GM19043 (cell line): ENCODE measurements around the gene CTSD.
A peak's percentile ranks its signal among the peaks of the same experiment; 100 is the strongest.
"Not testable (repeated sequence)": the region's sequence is repeated elsewhere in the genome, so short reads cannot be mapped to it uniquely, and the experiment has no call there.

ENCODE experiments used
- ATAC-seq: cut with Tn5 transposase; IDR thresholded peaks from one replicate; pipeline ENCODE4 v1.9.1; 2021; ENCODE audit warnings: low read depth; ENCODE audit not compliant: unreplicated experiment

CTSD gene

DNA sequence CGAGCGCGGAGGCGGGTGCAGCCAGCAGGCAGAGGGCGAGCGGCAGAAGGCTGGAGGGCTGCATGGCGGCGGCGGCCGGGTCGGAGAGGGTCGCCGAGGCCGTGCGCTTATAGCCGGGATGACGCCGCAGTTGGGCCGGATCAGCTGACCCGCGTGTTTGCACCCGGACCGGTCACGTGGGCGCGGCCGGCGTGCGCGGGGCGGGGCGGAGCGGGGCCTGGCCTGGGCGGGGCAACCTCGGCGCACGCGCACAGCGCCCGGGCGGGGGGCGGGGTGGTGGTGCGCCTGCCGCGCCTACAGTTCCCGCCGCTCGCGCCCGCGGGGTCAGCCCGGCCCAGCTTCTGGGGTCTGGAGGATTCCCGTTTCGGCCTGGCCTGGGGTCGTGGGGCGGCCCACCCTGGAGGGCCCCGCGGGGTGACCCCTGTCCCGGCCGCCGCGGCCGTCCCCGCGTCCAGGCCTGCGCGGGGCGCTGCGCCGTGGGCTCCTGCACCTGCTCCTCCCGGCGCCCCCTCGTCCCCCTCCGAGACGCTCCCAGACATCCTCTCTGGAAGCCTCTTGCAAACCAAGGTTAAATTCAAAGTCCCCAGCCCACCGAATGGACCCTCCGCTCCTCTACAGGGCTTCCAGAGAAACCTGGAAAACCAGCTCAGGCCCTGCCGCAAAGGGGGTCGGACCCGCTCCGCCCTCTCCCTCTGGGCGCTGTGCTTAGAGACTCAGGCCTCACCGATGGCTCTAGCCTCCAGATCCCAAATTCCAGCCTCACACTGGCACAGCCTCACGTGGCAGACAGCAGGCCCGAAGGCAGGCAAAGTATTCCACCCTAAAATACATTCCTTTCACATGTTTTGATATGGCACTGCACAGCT, at the start of gene CTSD:
CTSD (minus strand) TSS at position 132 of the 866 bp plus-strand sequence; CDS start at position 64, 68 bp downstream.
- ATAC-seq, result peak; percentile 64

DNA sequence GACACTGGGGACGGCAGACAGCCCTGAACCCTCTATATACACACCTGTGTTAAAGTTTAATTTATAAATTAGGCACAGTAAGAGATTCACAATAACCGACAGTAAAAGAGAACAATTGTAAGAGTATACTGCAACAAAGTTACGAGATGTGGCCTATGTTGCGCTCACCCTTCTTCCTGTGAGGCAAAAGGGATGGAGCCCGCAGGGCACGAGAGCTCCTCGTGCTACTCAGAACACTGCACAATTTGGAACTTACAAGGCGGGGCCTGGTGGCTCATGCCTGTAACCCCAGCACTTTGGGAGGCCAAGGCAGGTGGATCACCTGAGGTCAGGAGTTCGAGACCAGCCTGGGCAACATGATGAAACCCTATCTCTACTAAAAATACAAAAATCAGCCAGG, 49.6 kb upstream of the CTSD start:
- ATAC-seq, result not testable (repeated sequence)

DNA sequence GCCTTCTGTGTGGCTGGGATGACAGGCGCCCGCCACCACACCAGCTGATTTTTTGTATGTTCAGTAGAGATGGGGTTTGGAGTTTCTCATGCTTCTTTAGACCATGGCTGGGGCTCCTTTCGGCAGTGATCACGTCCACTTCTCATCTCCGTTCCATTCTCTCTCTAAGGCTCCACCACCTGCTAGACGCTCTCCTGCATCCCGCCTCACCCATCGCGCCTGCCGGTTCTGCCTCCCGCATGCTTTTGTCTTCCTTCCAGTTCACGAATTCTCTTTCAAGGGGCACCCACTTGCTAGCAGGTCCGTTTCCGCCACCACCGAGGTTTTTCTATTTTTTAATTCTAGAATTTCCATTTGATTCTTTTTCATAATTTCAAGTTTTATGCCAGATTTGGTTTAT, 49.1 kb upstream of the CTSD start:
- ATAC-seq, result no peak

DNA sequence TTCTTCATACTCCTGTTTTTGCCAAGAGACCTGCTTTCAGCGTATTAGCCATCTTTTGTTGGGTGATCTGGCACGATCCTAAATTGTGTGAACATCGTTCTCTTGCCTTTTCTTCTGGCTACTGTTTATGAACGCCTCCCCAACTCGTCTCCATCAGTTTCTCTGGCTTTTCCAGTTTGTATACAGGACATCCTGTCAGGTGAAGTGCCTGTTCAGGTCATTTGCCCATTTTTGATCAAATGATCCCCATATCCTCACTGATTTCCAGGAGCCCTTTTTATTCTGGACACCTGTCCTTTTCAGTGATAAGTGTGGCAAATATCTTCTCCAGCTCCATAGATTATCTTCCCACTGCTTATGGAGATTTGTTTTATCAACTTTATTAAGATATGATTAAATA, 48.5 kb upstream of the CTSD start:
- ATAC-seq, result no peak

DNA sequence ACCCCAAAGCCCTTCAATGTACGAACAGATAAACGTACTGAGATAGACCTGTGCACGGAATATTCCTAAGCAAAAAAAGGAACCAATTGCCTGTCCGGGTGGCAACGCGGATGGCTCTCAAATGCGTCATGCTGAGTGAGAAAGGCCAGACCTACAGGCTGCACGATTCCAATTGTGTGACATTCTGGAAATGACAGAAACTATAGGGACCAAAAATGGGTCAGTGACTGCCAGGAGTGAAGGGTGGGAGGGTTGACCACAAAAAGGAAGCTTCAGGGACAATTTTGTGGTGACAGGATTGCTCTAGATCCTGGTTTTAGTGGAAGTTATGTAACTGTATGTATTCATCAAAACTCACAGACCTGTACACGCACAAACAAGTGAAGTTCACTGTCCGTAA, 47.0 kb upstream of the CTSD start:
- no peak for ATAC-seq

DNA sequence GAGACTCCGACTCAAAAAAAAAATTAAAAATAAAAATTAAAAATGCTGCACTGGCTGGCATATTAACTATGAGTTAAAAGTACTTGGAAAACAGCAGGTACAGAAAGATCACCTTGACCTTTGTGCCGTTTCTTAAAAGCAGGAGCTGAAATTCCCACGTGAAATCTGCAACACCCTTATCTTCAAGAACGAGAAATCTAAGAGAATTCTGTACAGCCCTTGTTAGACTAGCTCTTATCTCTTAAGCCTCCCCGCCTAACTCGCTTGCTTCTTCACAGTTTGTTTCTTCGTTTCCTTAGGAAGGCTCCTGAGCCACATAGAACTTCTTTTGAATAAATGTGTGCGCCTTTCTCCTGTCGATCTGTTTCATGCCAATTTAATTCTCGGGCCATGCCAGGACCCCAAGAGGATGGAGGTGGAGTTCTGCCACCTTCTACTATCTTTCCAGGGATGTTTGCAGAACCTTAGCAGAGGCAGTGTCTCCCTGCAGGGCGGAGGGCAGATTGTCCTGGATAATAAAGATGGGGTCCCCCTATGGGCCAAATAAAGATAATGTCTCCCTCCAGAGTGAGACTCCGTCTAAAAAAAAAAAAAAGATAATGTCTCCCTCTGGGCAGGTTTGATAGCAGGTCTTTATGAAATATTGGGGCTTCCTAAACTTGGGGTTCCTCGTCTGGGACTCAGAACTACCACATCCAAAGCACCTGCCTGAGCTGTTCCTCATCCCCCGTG, 43.7 kb upstream of the CTSD start:
- ATAC-seq, result no peak

DNA sequence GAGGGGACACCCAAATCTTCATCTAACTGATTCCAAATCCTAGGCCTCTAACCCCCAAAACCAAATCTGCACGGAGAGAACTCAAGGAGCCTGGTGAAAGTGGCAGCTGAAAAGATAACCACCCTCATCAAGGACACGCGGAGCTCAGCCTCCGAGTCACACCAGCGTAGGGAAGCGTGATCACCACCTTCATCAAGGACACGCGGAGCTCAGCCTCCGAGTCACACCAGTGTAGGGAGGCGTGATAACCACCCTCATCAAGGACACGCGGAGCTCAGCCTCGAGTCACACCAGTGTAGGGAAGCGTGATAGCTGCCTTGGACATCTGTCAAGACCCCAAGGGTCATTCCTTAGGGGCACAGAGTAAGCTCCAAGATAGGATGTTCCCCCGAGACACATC, 41.8 kb upstream of the CTSD start:
- ATAC-seq, result no peak

DNA sequence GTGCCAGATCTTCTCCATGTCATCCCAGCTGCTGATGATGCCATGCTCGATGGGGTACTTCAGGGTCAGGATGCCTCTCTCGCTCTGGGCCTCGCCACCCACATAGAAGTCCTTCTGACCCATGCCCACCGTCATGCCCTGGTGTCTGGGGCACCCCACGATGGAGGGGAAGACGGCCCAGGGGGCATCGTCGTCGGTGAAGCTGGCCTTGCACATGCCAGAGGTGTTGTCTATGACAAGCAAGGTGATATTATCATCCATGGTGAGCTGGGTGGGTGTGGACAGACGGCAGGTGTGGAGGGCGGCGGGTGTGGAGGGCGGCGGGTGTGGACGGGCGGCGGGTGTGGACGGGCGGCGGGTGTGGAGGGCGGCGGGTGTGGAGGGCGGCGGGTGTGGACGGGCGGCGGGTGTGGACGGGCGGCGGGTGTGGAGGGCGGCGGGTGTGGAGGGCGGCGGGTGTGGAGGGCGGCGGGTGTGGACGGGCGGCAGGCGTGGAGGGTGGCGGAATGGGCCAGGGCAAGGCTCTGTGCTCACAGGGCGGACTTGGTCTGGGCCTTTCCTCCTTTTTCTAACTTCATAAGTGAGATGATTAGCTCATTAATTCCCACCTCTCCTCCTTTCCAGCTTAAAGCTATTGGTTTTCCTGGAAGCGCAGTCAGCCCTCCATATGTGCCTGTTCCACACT, 40.2 kb upstream of the CTSD start:
- not testable (repeated sequence) for ATAC-seq

DNA sequence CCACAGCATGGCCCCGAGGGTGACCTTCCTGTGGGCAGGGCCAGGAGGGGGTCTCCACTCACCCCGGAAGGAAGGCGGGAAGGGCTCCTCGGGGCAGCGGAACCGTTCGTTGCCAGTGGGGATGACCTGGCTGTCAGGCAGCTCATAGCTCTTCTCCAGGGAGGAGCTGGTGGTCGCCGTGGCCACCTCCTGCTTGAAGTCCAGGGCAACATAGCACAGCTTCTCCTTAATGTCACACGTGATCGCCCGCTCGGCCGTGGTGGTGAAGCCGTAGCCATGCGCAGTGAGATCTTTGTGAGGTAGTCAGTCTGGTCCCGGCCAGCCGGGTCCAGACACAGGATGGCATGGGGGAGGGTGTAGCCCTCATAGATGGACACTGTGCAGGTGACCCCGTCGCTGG, 39.5 kb upstream of the CTSD start:
- no peak for ATAC-seq

DNA sequence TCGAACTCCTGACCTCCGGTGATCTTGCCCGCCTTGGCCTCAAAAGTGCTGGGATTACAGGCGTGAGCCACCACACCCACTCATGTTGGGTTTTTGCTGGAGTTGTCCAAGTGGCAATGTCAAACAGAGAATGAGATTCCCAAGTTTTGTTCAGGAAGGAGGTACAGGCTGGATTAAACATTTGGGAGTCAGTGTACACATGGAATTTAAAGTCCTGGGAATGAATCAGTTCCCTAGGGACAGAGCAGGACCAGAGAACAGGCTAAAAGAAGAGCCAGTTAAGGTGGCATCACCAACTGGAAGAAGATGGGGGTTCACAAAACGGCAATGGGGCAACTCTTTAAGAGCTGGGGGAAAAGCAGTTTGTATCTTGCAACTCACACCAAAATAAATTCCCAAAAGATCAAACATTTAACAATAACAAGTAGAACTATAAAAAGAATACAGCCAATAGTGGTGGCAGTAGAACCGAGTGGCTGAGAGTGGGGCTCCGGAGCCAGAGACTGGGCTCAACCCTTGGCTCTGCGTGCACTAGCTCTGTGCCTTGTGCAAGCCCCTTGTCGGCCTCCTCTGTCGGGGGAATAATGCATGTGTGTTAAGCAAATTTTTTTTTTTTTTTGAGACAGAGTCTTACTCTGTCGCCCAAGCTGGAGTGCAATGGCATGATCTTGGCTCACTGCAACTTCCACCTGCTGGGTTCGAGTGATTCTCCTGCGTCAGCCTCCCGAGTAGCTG, 33.8 kb upstream of the CTSD start:
- no peak for ATAC-seq

DNA sequence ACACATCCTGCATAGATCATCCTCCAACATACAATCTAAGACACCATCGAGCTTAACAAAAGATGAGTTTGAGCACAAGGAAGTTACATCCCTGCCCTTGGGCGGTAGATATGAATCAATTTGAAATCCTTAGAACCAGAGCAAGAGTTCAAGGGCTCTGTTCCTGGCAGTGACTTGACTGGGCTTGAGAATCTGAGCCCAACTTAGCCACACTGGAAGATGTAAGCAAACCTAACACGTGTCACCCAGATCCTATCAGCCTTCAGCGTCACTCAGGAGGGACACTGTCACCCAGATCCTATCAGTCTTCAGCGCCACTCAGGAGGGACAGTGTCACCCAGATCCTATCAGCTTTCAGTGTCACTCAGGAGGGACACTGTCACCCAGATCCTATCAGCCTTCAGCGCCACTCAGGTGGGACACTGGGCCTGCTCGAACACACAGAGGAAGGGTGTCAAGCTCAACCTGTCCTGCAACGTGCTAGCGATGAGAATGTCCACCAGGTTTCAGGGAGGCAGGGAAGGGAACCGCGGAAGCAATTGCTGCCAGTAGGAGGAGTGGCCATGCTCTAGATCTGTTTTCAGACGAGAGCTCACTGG, 32.8 kb upstream of the CTSD start:
- ATAC-seq, result no peak

DNA sequence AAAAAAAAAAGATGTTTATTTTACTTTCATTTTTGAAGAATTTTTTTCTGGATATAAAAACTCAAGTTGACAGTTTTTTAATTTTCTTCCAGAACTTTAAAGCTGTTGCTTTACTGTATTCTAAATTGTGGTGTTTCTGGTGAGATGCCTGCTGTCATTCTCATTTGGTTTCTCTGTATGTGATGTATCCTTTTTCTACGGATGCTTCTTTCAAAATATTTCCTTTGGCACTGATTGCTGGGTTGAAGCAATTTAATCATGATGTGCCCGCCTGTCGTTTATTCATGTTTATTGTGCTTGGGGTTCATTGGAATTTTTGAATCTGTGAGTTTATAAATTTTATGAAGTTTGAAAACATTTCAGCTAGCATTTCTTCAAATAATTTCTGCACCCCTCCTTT, 29.4 kb upstream of the CTSD start:
- no peak for ATAC-seq

DNA sequence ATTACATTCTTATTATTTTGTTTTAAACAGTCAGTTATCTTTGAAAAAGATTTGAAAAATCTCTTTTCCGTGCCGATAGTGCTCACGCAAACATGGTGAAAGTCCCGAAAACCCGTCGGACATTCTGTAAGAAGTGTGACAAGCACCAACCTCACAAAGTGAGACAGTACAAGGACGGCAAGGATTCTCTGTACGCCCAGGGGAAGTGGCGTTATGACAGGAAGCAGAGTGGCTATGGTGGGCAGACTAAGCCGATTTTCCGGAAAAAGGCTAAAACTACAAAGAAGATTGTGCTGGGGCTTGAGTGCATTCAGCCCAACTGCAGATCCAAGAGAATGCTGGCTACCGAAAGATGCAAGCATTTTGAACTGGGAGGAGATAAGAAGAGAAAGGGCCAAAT, 28.7 kb upstream of the CTSD start:
- no peak for ATAC-seq

DNA sequence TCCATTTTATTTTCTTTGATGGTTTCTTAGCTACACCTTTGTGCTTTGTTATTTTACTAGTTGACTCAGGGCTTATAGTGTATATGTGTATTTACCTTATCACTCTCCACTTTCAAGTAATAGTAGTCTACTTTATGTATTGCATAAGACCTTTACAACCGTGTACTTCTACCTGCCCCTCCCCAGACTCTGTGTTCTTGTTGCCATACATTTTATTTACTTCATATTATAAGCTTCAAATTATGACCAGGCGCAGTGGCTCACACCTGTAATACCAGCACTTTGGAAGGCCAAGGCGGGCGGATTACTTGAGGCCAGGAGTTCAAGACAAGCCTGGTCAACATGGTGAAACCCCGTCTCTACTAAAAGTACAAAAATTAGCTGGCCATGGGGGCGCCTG, 28.2 kb upstream of the CTSD start:
- no peak for ATAC-seq

DNA sequence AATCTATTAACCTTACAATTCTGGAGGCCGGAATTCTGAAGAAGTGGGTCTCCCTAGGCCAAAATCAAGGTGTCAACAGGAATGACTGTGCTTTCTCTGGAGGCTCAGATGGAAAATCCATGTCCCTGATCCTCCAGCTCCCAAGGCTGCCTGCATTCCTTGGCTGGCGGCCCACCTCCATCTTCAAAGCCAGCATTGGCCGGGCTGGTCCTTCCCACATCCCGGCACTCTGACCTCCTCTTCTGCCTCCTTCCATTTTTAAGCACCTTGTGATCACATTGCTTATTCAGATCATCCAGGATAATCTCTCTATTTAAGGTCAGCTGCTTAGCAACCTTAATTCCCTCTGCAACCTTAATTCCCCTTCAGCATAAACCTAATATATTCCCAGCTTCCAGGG, 22.7 kb upstream of the CTSD start:
- no peak for ATAC-seq

DNA sequence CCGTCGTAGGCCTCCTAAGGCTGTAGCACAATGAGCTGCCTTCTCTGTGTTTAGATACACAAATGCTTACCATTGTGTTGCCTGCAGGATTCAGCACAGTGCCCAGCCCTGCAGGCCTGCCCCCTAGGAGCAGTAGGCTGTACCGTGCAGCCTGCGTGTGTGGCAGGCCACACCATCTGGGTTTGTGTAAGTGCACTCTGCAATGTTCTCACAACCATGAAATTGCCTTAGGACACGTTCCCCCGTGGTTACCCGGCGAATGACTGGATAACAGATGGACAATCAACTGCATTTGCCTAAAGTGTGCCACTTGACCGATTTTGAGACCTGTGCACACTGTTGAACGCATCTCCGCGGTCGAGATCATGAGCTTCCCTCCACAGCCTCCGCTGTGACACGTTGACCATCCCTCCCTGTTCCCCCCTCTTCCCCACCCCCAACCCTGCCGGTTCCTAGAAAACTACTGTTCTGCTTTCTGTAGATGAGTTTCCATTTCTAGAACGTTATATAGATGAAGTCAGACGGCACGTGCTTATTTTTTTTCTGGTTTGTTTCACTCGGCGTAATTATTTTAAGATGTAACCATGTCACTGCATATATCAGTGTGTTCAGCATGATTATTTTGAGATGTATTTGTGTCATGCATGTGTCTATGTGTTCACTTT, 22.2 kb upstream of the CTSD start:
- ATAC-seq, result no peak

DNA sequence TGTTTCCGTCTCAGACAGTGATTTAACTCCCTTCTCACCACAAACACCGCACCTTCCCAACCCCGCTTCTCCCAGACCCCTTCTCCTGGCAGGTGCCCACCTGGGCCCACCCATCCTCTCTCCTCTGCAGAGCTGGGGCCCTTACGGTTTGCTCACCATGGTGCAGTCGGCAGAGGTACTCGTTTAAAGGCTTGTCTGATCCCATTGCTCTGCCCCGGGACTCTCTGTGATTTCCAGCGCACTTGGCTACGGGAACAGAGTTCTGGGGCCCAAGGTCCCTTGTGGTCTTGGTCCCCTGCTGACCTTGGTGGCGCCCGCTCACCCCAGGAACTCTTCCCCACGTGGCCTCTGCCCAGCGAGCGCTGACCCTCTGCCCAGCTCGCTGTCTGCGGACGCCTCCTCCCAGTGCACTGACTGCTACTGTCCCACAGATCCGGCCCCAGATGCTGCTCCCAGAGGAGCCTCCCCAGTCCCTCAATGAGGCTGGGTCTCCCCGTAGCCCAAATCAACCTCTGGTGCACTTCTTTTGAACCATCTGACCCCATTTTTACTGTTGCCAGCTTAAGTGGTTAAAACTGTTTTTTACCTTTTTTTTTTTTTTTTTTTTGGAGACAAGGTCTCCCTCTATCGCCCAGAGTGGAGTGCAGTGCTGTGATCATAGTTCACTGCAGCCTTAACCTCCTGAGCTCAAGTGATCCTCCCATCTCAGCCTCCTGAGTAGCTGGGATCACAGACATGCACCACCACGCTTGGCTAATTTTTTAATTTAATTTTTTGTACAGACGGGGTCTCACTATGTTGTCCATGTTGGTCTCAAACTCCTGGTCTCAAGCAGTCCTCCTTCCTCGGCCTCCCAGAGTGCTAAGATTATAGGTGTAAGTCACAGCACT, 21.3 kb upstream of the CTSD start:
- ATAC-seq, result no peak

DNA sequence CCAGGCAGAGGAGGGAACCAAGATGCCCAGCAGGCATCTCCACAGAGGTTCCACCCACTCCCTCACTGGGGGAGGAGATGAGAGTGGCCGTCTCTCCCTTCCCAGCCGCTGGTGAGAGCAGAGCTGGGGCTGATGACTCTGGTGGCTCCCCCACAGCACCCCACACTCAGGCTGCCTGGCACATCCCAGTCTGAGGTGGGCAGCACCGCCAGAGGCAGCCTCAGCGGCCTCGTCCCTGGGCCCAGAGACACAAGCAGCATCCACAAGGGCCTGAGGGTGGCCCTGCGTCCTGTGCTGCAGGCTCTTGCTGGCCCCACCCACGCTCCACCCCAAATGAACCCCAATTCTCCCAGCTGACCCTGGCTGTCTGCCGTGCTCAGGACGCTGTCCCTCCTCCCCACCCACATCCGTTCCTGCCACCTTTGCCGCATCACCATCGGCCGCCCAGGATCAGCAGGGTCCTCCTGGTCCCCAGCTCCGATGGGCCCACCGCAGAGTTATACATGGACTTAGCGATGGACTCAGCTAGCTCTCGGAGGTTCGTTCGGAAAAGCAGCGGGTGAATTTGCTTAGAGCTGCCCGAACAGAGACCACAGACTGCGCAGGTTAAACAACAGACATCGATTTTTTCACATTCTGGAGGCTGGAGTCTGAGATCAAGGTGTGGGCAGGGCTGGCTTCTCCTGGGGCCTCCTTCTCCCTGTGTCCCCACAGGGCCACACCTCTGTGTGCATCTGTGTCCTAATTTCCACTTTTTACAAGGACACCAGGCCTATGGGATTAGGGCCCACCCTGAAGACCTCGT, 20.2 kb upstream of the CTSD start:
- ATAC-seq, result no peak
